Measurements from ENCODE around the gene VWA1. TPM values are rescaled to one million over a fixed set of nuclear protein-coding genes. Genes with fewer than 3 reads are reported as not detected.

VWA1 gene
- total RNA-seq, 1 experiment from 2014 or later = 0.54 TPM

DNA sequence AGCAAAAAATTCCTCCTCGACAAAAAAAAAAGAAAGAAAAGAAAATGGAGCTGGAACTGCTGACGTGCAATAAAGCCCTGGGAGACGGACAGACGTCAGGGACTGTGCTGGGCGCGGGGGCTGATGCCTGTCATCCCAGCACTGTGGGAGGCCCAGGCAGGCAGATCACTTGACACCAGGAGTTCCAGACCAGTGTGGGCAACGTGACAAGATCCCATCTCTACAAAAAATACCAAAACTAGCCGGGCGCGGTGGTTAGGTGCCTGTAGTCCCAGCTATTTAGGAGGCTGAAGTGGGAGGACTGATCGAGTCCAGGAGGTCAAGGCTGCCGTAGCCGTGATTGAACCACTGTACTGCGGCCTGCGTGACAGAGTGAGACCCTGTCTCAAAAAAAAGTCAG lies 10.8 kb upstream of the VWA1 start:
- intact Hi-C loops (cut with micrococcal nuclease) = no loop called here
- Mint-ChIP-seq H3K36me3 (ENCODE audit: insufficient read depth, unreplicated experiment) (no peaks in the 10 kb centered on the region), H3K4me3 (ENCODE audit: unreplicated experiment) (no peak overlapping the region), H3K27me3 (ENCODE audit: insufficient read depth, unreplicated experiment) (no peaks in the 10 kb centered on the region), H3K27ac (ENCODE audit: low read depth, unreplicated experiment) (no peak overlapping the region), H3K4me1 (ENCODE audit: insufficient read depth, unreplicated experiment) (no peaks in the 10 kb centered on the region), H3K9me3 (ENCODE audit: unreplicated experiment) (no peaks in the 10 kb centered on the region)
- CTCF ChIA-PET = no interaction called here
- BruUV-seq (replicated peaks) = no TSS peak
- POLR2A ChIA-PET = no interaction called here
- no peak for DNase-seq (ENCODE audit: unreplicated experiment)
- no peak for TF ChIP-seq CTCF (IDR thresholded peaks at IDR 0.05; ENCODE audit: unreplicated experiment)

GRCh38 chr1:1425426-1425752 lies 10.1 kb upstream of the VWA1 start:
- intact Hi-C loops (cut with micrococcal nuclease) = no loop called here
- Mint-ChIP-seq H3K36me3 (ENCODE audit: insufficient read depth, unreplicated experiment) (no peaks in the 10 kb centered on the region), H3K9me3 (ENCODE audit: unreplicated experiment) (no peaks in the 10 kb centered on the region), H3K4me3 (ENCODE audit: unreplicated experiment) (no peak overlapping the region), H3K4me1 (ENCODE audit: insufficient read depth, unreplicated experiment) (no peaks in the 10 kb centered on the region), H3K27ac (ENCODE audit: low read depth, unreplicated experiment) (no peak overlapping the region), H3K27me3 (ENCODE audit: insufficient read depth, unreplicated experiment) (no peaks in the 10 kb centered on the region)
- BruUV-seq (replicated peaks) = no TSS peak
- no peak for DNase-seq (ENCODE audit: unreplicated experiment)
- ChIA-PET CTCF (interaction anchor here (1.8 kb wide), 1 partner anchor 15 kb away, joined by 9 read pairs; no protein-coding TSS in a partner anchor), POLR2A (no interaction called here)
- TF ChIP-seq CTCF (IDR thresholded peaks at IDR 0.05; ENCODE audit: unreplicated experiment) = no peak

DNA sequence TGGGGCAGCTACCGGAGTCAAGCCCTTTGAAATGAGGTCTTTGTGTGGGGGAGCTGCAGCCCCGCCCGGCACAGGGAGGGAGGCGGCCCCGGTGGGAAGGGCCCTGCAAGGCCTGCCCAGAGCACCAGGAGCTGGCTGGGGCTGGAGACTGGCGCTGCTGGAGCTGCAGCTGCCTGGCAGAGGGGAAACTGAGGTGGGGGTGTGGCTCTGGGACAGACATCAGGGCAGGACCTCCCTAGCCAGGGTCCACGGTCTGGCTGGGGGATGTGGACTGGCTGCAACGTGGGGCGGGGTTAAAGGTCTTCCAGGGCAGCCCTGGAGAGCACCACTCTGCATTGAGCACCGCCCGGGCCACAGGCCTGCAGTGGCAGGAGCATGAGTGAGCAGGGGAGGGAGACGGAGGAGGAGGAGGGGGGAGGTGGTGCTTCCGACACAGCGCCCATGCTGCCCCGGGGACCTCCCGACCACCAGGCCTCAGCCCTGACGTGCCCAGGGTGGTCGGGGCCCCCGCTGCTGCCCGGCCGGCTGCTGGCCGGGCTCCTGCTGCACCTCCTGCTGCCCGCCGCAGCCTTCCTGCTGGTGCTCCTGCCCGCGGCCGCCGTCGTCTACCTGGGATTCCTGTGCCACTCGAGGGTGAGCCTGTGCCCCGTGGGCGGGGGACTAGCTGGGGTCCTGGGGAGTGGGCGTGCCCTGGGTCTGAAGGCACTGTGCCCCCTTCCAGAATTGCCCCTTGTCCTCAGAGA lies 9.6 kb upstream of the VWA1 start:
- ChIA-PET CTCF (interaction anchor here (1.8 kb wide), 1 partner anchor 15 kb away, joined by 9 read pairs; no protein-coding TSS in a partner anchor), POLR2A (no interaction called here)
- H3K27me3 Mint-ChIP-seq (ENCODE audit: insufficient read depth, unreplicated experiment) = no peaks in the 10 kb centered on the region
- no peak overlapping the region for H3K27ac Mint-ChIP-seq (ENCODE audit: low read depth, unreplicated experiment)
- intact Hi-C loops (cut with micrococcal nuclease) = no loop called here
- H3K4me3 Mint-ChIP-seq (ENCODE audit: unreplicated experiment) = no peak overlapping the region
- no peaks in the 10 kb centered on the region for H3K36me3 Mint-ChIP-seq (ENCODE audit: insufficient read depth, unreplicated experiment)
- no TSS peak for BruUV-seq (replicated peaks)
- DNase-seq (ENCODE audit: unreplicated experiment) = no peak
- no peaks in the 10 kb centered on the region for H3K9me3 Mint-ChIP-seq (ENCODE audit: unreplicated experiment)
- no peak for TF ChIP-seq CTCF (IDR thresholded peaks at IDR 0.05; ENCODE audit: unreplicated experiment)
- H3K4me1 Mint-ChIP-seq (ENCODE audit: insufficient read depth, unreplicated experiment) = no peaks in the 10 kb centered on the region

- Mint-ChIP-seq H3K27me3 (ENCODE audit: insufficient read depth, unreplicated experiment) (no peaks in the 10 kb centered on the region), H3K4me1 (ENCODE audit: insufficient read depth, unreplicated experiment) (no peaks in the 10 kb centered on the region), H3K4me3 (ENCODE audit: unreplicated experiment) (no peak overlapping the region), H3K9me3 (ENCODE audit: unreplicated experiment) (no peaks in the 10 kb centered on the region), H3K36me3 (ENCODE audit: insufficient read depth, unreplicated experiment) (no peaks in the 10 kb centered on the region), H3K27ac (ENCODE audit: low read depth, unreplicated experiment) (no peak overlapping the region)
- intact Hi-C loops (cut with micrococcal nuclease) = no loop called here
- no peak for TF ChIP-seq CTCF (IDR thresholded peaks at IDR 0.05; ENCODE audit: unreplicated experiment)
- ChIA-PET CTCF (interaction anchor here (1.8 kb wide), 1 partner anchor 14 kb away, joined by 9 read pairs; no protein-coding TSS in a partner anchor), POLR2A (no interaction called here)
- DNase-seq (ENCODE audit: unreplicated experiment) = no peak
- no TSS peak for BruUV-seq (replicated peaks)
These were observed 8.9 kb upstream of the VWA1 start for GRCh38 chr1:1426496-1427105.

Measured in MCF 10A (cell line).